Measurements from ENCODE around the gene NFATC3.

Gene NFATC3

DNA sequence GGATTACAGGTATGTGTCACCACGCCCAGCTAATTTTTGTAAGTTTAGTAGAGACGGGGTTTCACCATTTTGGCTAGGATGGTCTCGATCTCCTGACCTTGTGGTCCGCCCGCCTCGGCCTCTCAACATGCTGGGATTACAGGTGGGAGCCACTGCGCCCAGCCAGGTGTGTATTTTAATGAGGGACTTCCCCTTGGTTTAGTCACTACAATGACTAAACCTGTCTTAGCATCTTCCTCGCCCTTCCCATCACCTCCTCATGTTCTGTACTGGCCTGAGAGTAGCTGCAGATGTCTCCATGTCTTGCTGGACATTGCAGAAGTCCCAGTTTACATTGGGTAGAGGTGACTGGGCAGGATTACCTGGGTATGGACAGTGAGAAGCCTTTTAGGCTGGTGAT is 188.7 kb downstream of the NFATC3 start:
- DNase-seq (ENCODE audit: low read depth): no peak

DNA sequence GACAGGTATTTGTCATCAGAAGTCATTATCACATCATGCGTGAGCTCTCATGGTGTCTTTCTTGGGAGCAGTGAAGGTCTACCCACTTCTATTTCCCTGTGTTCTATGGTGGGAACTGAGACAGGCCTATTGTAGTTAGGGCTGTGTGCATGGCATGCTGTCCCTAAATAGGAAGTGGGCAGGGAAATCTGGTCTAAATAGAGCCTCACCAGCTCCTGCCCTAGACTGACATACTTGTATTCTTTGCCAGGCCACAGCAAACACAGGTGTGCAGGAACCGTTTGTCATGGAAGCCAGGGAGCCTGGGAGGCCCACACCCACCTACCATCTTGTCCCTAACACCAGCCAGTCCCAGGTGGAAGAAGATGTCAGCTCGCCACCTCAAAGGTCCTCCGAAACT is 189.3 kb downstream of the NFATC3 start:
- DNase-seq (ENCODE audit: low read depth): no peak

DNA sequence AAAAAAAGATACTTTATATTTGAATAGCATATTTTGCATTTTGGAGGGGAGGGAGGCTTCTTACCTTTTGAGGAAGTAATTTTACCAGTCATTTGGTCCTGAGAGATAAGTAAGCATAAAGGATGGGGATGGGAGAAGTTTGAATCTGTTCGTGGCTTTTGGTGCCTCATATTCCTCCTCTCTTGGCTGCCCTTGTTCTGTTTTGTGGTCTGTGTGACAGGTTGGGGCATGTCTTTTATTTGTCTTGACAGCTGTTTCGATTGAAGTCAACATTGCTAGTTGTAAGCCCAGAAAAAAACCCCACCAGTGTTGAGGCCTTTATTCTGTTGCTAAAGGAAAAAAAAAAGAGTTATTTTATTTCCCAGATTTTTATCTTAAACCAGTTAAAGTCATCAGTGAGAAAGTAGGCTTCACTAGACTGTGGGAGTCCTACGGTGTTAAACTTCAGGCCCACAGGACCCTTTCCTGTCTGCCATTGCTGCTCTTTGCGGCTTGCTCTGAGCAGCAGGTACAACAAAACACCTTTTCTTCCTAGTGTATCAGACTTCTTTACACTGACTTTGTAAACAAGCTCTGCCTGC is 190.5 kb downstream of the NFATC3 start:
- no peak for DNase-seq (ENCODE audit: low read depth)

DNA sequence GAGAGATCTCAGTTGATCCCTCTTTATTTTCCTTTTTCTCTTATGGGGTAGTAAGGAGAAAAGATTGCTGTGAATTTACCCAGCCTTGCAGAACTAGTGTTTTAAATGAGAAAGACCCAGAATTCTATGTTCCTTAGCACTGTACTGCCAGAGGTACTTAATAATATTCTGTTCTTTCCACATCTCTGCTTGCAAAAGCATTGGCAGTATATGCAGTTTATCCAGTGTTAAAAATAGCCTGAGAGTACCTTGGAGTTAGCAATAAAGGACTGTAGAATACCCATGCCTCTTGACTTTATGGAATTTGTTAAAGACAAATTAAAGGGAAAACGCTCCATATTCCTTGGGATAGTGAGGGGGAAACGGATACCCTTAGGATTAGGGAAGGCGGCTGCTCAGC is 191.1 kb downstream of the NFATC3 start:
- DNase-seq (ENCODE audit: low read depth): no peak
